ENCODE results near the gene ACBD6. TPM values are rescaled to one million over a fixed set of nuclear protein-coding genes. Genes with fewer than 3 reads are reported as not detected.

Gene ACBD6
- total RNA-seq, 3 donors from 2014 or later = 42.6 to 50.1 (median 48.8) TPM

DNA sequence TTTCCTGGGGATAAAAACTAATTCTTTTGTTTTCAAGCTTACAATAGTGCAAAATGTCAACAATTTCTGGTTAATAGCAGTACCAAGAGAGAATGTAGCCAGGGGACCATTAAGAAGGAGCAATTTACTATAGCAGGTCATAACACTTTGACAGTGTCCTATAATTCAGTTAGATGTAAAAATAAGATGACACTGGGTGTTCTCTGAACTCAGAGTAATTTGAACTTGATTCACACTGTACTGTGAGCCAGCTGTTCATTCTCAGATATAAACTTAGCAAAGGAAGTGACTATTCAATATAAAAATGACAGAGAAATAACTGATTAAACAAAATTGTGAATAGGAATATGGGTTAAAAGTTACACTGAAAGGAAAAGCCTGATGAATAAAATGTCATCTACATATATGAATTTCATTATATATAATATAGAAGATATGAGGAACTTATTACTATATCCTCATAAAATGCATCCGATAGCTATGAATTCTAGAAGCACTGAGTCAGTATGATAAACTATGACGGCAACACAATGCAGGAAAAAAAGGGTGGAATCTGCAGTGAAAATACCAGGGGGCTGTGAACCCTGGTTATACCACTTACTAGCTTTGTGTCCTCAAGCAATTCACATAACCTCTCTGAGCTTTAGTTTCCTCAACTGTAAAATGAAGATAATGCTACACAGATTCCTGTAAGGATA is 135.9 kb downstream of the ACBD6 start:
- no peaks in the 10 kb centered on the region for H3K9me3 ChIP-seq
- H3K27ac ChIP-seq = no peak overlapping the region
- H3K4me1 ChIP-seq = no peaks in the 10 kb centered on the region
- TF ChIP-seq POLR2AphosphoS5 (IDR thresholded peaks at IDR 0.05) (no peak), POLR2A (IDR thresholded peaks at IDR 0.05) (no peak)
- TF ChIP-seq, protein P1, sequence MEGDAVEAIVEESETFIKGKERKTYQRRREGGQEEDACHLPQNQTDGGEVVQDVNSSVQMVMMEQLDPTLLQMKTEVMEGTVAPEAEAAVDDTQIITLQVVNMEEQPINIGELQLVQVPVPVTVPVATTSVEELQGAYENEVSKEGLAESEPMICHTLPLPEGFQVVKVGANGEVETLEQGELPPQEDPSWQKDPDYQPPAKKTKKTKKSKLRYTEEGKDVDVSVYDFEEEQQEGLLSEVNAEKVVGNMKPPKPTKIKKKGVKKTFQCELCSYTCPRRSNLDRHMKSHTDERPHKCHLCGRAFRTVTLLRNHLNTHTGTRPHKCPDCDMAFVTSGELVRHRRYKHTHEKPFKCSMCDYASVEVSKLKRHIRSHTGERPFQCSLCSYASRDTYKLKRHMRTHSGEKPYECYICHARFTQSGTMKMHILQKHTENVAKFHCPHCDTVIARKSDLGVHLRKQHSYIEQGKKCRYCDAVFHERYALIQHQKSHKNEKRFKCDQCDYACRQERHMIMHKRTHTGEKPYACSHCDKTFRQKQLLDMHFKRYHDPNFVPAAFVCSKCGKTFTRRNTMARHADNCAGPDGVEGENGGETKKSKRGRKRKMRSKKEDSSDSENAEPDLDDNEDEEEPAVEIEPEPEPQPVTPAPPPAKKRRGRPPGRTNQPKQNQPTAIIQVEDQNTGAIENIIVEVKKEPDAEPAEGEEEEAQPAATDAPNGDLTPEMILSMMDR (IDR thresholded peaks at IDR 0.05) = no peak
- H3K36me3 ChIP-seq = no peaks in the 10 kb centered on the region
- no peaks in the 10 kb centered on the region for H3K27me3 ChIP-seq
- H3K4me3 ChIP-seq = no peak overlapping the region
- intact Hi-C loops (cut with DNase I; ENCODE audit: low total_unique reads) = no loop called here
- no peak for DNase-seq (ENCODE audit: low spot score in 2 of 2)

DNA sequence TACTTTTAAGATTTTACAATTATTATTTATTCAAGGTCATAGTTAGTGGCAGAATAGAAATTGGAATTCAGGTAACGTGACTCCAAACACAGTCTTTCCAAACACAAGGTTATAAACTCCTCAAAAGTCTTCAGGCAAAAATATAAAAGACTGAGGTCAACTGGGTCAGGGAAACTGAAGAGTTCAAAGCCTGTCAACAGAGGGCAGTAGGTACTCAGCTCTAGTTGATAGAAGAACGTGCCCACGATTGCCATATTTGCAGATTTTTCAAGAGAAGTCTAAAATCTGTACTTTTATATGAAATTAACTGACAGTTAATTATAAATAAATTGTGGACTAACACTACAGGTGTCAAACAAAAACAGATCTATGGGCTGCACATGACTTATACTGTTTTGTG is 137.3 kb downstream of the ACBD6 start:
- no peak for TF ChIP-seq POLR2A (IDR thresholded peaks at IDR 0.05)
- TF ChIP-seq, protein P1 (IDR thresholded peaks at IDR 0.05) = no peak
- no peak for TF ChIP-seq POLR2AphosphoS5 (IDR thresholded peaks at IDR 0.05)
- Histone ChIP-seq H3K4me1 (no peaks in the 10 kb centered on the region), H3K27ac (no peak overlapping the region), H3K9me3 (no peaks in the 10 kb centered on the region), H3K27me3 (no peaks in the 10 kb centered on the region), H3K36me3 (no peaks in the 10 kb centered on the region), H3K4me3 (no peak overlapping the region)
- no peak for DNase-seq (ENCODE audit: low spot score in 2 of 2)
- intact Hi-C loops (cut with DNase I; ENCODE audit: low total_unique reads) = no loop called here

DNA sequence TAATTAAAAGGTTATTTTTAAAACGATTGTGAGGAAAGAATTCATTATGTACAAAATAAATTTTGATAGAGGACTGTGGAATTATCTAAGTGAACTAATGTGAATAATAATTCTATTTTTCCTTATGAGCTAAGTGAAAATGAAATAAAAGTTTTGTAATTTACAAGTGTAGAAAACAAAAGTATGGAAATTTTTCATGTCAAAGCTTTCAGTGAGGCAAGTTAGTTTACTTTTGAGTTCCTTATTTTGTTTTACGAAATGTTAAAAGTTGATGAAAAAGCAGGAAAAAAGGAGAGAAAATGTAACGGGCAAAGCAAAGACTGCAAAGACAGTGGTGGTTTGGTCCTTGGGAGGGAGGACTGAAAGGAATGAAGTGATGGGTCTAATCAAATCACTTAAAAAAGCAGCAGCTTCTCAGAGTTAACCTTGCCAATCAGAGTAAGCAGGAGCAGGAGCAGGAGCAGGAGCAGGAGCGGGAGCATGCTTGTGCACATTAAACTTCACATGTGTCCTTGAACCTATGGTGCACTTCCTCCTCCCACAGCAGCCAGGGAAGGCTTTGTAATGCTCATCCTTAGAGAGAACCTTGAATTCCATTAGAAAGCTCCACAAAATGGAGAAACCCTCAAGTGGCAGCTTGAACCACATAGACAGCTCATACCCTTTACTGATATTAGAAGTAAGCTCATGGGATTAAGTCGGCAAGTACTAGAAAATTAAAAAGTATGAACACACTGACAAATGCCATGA is 139.0 kb downstream of the ACBD6 start:
- Histone ChIP-seq H3K4me3 (no peak overlapping the region), H3K36me3 (no peaks in the 10 kb centered on the region), H3K27ac (no peak overlapping the region), H3K9me3 (no peaks in the 10 kb centered on the region), H3K27me3 (no peaks in the 10 kb centered on the region), H3K4me1 (no peaks in the 10 kb centered on the region)
- TF ChIP-seq POLR2A (IDR thresholded peaks at IDR 0.05) (no peak), POLR2AphosphoS5 (IDR thresholded peaks at IDR 0.05) (no peak)
- TF ChIP-seq, protein P1 (IDR thresholded peaks at IDR 0.05) = no peak
- DNase-seq (ENCODE audit: low spot score in 2 of 2) = no peak
- intact Hi-C loops (cut with DNase I; ENCODE audit: low total_unique reads) = no loop called here

DNA sequence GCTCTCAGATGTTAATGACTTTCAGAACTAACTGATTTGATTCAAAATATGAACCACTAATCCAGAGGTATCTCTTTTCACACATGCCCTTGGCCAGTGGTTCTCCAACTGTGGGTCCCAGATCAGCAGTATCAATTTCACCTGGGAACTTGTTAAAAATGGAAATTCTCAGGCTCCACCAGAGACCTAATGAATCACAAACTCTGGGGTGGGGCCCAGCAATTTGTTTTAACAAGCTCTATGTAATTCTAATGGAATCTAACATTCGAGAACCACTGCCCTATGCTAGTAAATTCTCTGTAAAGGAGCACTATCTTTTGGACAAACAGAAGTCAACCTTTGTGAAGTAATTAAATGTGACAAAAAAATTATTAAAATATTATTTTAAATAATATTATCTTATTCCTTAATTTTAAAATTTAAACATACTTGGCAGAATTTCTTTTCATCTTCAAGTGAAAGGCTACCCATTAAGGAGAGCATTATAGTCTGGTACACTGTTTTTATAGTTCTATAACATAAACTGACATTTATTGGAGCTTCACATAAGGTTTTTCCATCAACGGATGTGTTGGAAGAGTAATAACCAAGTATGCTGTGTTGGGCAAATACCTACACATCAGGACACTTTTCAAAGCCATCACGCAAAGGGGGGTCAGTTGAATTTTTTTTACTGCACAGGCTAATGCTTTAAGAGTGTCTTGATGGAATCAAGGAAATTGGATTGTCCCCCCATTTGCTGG is 141.9 kb downstream of the ACBD6 start:
- intact Hi-C loops (cut with DNase I; ENCODE audit: low total_unique reads) = no loop called here
- no peaks in the 10 kb centered on the region for H3K36me3 ChIP-seq
- H3K4me1 ChIP-seq = no peaks in the 10 kb centered on the region
- DNase-seq (ENCODE audit: low spot score in 2 of 2) = no peak
- H3K27me3 ChIP-seq = no peaks in the 10 kb centered on the region
- no peak overlapping the region for H3K27ac ChIP-seq
- H3K4me3 ChIP-seq = no peak overlapping the region
- no peak for TF ChIP-seq POLR2A (IDR thresholded peaks at IDR 0.05)
- no peak for TF ChIP-seq POLR2AphosphoS5 (IDR thresholded peaks at IDR 0.05)
- TF ChIP-seq, protein P1 (IDR thresholded peaks at IDR 0.05) = no peak
- H3K9me3 ChIP-seq = no peaks in the 10 kb centered on the region

DNA sequence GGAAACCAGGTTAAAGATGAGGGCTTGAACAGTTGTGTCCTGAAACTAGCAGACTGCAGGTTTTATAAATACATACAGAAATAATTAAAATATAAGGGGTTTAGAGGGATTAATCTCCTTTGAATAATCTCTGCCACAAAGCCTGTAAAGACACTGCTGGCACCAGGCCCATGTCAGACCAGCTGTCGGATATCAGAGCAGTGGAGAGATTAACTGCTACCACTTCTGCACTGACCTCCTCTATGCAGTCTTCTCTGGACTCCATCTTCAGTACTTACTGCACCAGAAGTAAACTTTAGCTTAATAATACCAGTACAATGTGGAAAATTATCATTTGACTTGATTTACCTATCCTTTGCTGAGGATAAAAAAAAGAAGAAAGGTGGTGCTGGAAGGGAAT is 143.7 kb downstream of the ACBD6 start:
- no peak for DNase-seq (ENCODE audit: low spot score in 2 of 2)
- intact Hi-C loops (cut with DNase I; ENCODE audit: low total_unique reads) = no loop called here
- no peaks in the 10 kb centered on the region for H3K4me1 ChIP-seq

More for the DNA sequence above, 143.7 kb downstream of the ACBD6 start:
- TF ChIP-seq, protein P1 (IDR thresholded peaks at IDR 0.05) = no peak
- TF ChIP-seq POLR2A (IDR thresholded peaks at IDR 0.05) (no peak), POLR2AphosphoS5 (IDR thresholded peaks at IDR 0.05) (no peak)
- H3K27ac ChIP-seq = no peak overlapping the region
- no peak overlapping the region for H3K4me3 ChIP-seq
- no peaks in the 10 kb centered on the region for H3K36me3 ChIP-seq
- no peaks in the 10 kb centered on the region for H3K9me3 ChIP-seq
- no peaks in the 10 kb centered on the region for H3K27me3 ChIP-seq

Data from breast epithelium (tissue), 4 donors.